CD14-positive monocyte (primary cell): ENCODE results near the gene CHCHD6. TPM values are rescaled to one million over a fixed set of nuclear protein-coding genes. Genes with fewer than 3 reads are reported as not detected.

Experiments used
- DNase-seq, 3 donors: peaks; one replicate each; pipeline ENCODE4 v3.0.0-alpha.2; 2011 to 2022
- H2AFZ ChIP-seq: 2 replicates; pipeline ENCODE4 v1.6.0; 2012; ENCODE audit warnings: mild to moderate bottlenecking, low read depth, low read length, inconsistent platforms; ENCODE audit not compliant: insufficient read depth, poor library complexity, severe bottlenecking
- H3K27ac ChIP-seq, 2 donors: 1 replicate in 1 of 2; 2 replicates in 1 of 2; pipeline ENCODE4 v1.5.1; 2012 to 2013; ENCODE audit warnings: low read length in 2 of 2, control low read depth in 1 of 2, inconsistent platforms in 1 of 2, low read depth in 1 of 2, mild to moderate bottlenecking in 1 of 2
- H3K27me3 ChIP-seq, 2 donors: one replicate each; pipeline versions ENCODE4 v1.6.0 to v1.6.1; 2011 to 2013; ENCODE audit warnings: low read length in 2 of 2; ENCODE audit not compliant: control insufficient read depth in 2 of 2, insufficient read depth in 2 of 2
- H3K36me3 ChIP-seq, 2 donors: replicated peaks in 1 of 2; 1 replicate in 1 of 2; 2 replicates in 1 of 2; pipeline versions ENCODE4 v1.5.1 to v1.6.1; 2012 to 2013; ENCODE audit warnings: low read length in 2 of 2, control low read depth in 1 of 2, inconsistent platforms in 1 of 2, mild to moderate bottlenecking in 1 of 2; ENCODE audit not compliant: insufficient read depth in 2 of 2, control insufficient read depth in 1 of 2
- H3K4me1 ChIP-seq, 2 donors: 1 replicate in 1 of 2; 2 replicates in 1 of 2; pipeline versions ENCODE4 v1.5.1 to v1.6.1; 2012 to 2013; ENCODE audit warnings: low read length in 2 of 2, control low read depth in 1 of 2, inconsistent platforms in 1 of 2, mild to moderate bottlenecking in 1 of 2, moderate library complexity in 1 of 2; ENCODE audit not compliant: insufficient read depth in 2 of 2, control insufficient read depth in 1 of 2
- H3K4me2 ChIP-seq: replicated peaks from 2 replicates; pipeline ENCODE3; 2012; ENCODE audit warnings: low read length, moderate library complexity, mild to moderate bottlenecking; ENCODE audit not compliant: poor library complexity, severe bottlenecking; ENCODE audit errors: extremely low read depth
- H3K4me3 ChIP-seq, 3 experiments: fragments of 200-600 bp in 1 of 3; sonication (generic) in 1 of 3; replicated peaks in 1 of 3; 1 replicate in 2 of 3; 2 replicates in 1 of 3; pipeline ENCODE4 v1.5.1; 2011 to 2013; ENCODE audit warnings: low read length in 3 of 3, mild to moderate bottlenecking in 3 of 3, control low read depth in 2 of 3, low read depth in 2 of 3, inconsistent platforms in 1 of 3, moderate library complexity in 1 of 3
- H3K79me2 ChIP-seq: 2 replicates; pipeline ENCODE4 v1.6.0; 2012; ENCODE audit warnings: mild to moderate bottlenecking, control low read depth, inconsistent platforms, low read length, moderate library complexity; ENCODE audit not compliant: insufficient read depth
- H3K9ac ChIP-seq: 2 replicates; pipeline ENCODE4 v1.6.0; 2017; ENCODE audit warnings: low read length, mild to moderate bottlenecking; ENCODE audit not compliant: insufficient read depth, poor library complexity, severe bottlenecking
- H3K9me3 ChIP-seq, 2 donors: replicated peaks in 1 of 2; 1 replicate in 1 of 2; 2 replicates in 1 of 2; pipeline versions ENCODE4 v1.5.1 to v1.6.1; 2012 to 2013; ENCODE audit warnings: low read length in 2 of 2, control low read depth in 1 of 2; ENCODE audit not compliant: control insufficient read depth in 1 of 2, insufficient read depth in 1 of 2
- H4K20me1 ChIP-seq: 2 replicates; pipeline ENCODE4 v1.6.0; 2012; ENCODE audit warnings: mild to moderate bottlenecking, low read length, control low read depth, moderate library complexity; ENCODE audit not compliant: insufficient read depth
- H3K27ac Mint-ChIP-seq, 7 donors: one replicate each; pipeline ENCODE4 v1.8.0; 2020; ENCODE audit warnings: mild to moderate bottlenecking in 7 of 7, mixed read lengths in 7 of 7, moderate library complexity in 6 of 7, inconsistent platforms in 2 of 7
- H3K27me3 Mint-ChIP-seq, 3 donors: one replicate each; pipeline ENCODE4 v1.8.0; 2021 to 2022; ENCODE audit warnings: low read depth in 3 of 3, mild to moderate bottlenecking in 3 of 3, mixed read lengths in 3 of 3, moderate library complexity in 3 of 3, inconsistent platforms in 1 of 3
- H3K36me3 Mint-ChIP-seq, 2 donors: one replicate each; pipeline ENCODE4 v1.8.0; 2020; ENCODE audit warnings: mixed read lengths in 2 of 2, inconsistent platforms in 1 of 2, mild to moderate bottlenecking in 1 of 2
- H3K4me1 Mint-ChIP-seq: one replicate; pipeline ENCODE4 v1.8.0; 2020; ENCODE audit warnings: mild to moderate bottlenecking, mixed read lengths
- H3K4me3 Mint-ChIP-seq, 2 donors: one replicate each; pipeline ENCODE4 v1.8.0; 2020; ENCODE audit warnings: mild to moderate bottlenecking in 2 of 2, mixed read lengths in 2 of 2, moderate library complexity in 1 of 2
- H3K9me3 Mint-ChIP-seq, 7 donors: one replicate each; pipeline ENCODE4 v1.8.0; 2020 to 2022; ENCODE audit warnings: mixed read lengths in 7 of 7, mild to moderate bottlenecking in 6 of 7, moderate library complexity in 6 of 7, inconsistent platforms in 2 of 7
- WGBS: methylation state at CpG from one replicate; pipeline ENCODE4 v1.1.5; 2013; ENCODE audit warnings: missing lambda C conversion rate; ENCODE audit not compliant: insufficient coverage; 5-methylcytosine and 5-hydroxymethylcytosine counted together
- intact Hi-C, 2 donors: fragments of 100-400 bp; cut with micrococcal nuclease; formaldehyde crosslinking; loops; one replicate each; pipeline versions ENCODE4 v1.15.0 to v1.15.1; 2023
- polyA plus RNA-seq, 3 donors: library from polyadenylated mRNA; depleted of rRNA in 1 of 3; unstranded in 2 of 3; stranded (reverse) in 1 of 3; fragments of 300-500 nt in 2 of 3; fragments of >200 nt in 1 of 3; fragmentation: Illumina TruSeq in 2 of 3; gene quantifications; 1 replicate in 2 of 3; 2 replicates in 1 of 3; pipeline ENCODE4 v1.2.3, GENCODE V29; 2012 to 2021
- TF ChIP-seq, protein P1 (sequence below): fragments of 200-600 bp; IDR thresholded peaks from one replicate; pipeline ENCODE4 v1.8.0; 2022; ENCODE audit warnings: antibody characterized with exemption, mild to moderate bottlenecking

CHCHD6 gene
- polyA plus RNA-seq, 3 donors = 1.1 to 1.8 (median 1.8) TPM

DNA sequence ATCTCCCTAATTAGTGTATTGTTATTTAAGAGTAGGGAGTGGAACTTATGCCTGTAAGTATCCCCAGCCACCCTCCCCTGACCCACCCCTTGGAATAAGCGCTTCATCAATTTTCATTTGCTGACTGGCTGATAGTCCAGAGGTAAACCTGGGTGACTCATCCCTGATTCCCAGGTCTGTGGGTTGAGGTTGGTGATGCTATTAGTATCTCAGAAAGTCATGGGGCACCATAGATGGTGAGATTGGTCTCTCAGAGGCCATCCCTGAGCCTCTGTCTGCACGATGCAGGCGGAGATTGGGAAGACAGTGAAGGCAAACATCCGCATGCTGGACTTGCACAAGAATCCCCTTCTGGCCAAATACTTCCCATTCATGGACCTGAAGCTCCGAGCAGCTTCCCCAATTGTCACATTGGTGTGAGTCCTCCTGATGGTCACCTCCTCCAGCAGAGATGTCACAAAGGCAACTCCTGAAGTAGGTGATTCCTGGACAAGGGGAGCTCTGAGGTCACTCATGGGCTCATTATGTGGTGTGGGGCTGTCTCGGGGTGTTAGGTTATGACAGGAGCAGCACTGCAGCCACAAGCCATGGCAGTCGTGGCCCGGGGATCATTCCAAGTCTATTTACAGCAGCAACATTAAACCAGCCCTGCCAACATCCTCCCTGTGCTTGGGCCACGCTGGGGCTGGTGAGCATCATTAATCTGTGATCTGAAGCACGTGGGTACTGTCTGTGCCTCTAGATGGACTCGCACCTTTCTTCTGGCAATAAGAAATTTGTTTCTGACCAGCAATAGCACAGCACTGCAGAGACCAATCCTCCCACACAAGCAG, 42.3 kb upstream of the CHCHD6 start:
- DNase-seq = no peak
- 86% methylated on average over 5 of the region's 11 CpGs for WGBS
- H3K36me3 Mint-ChIP-seq = no peaks in the 10 kb centered on the region
- peaks cover 7 to 19% (median 13%) of the 10 kb centered on the region in 7 donors for H3K9me3 Mint-ChIP-seq
- H3K9me3 ChIP-seq = peaks cover 12 to 13% of the 10 kb centered on the region in 2 donors
- H3K9ac ChIP-seq = no peak overlapping the region
- no peaks in the 10 kb centered on the region for H3K27me3 ChIP-seq
- H3K27ac Mint-ChIP-seq = no peak overlapping the region
- H3K27ac ChIP-seq = no peak overlapping the region
- no peak overlapping the region for H3K4me2 ChIP-seq
- intact Hi-C loops = no loop called here
- peaks cover 5 to 30% (median 13%) of the 10 kb centered on the region in 3 donors for H3K27me3 Mint-ChIP-seq
- H3K4me3 Mint-ChIP-seq = no peak overlapping the region
- H2AFZ ChIP-seq = no peak overlapping the region
- H3K4me1 ChIP-seq = no peaks in the 10 kb centered on the region
- H4K20me1 ChIP-seq = no peaks in the 10 kb centered on the region
- H3K4me1 Mint-ChIP-seq = no peaks in the 10 kb centered on the region
- no peaks in the 10 kb centered on the region for H3K79me2 ChIP-seq
- TF ChIP-seq, protein P1, sequence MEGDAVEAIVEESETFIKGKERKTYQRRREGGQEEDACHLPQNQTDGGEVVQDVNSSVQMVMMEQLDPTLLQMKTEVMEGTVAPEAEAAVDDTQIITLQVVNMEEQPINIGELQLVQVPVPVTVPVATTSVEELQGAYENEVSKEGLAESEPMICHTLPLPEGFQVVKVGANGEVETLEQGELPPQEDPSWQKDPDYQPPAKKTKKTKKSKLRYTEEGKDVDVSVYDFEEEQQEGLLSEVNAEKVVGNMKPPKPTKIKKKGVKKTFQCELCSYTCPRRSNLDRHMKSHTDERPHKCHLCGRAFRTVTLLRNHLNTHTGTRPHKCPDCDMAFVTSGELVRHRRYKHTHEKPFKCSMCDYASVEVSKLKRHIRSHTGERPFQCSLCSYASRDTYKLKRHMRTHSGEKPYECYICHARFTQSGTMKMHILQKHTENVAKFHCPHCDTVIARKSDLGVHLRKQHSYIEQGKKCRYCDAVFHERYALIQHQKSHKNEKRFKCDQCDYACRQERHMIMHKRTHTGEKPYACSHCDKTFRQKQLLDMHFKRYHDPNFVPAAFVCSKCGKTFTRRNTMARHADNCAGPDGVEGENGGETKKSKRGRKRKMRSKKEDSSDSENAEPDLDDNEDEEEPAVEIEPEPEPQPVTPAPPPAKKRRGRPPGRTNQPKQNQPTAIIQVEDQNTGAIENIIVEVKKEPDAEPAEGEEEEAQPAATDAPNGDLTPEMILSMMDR = no peak
- no peak overlapping the region for H3K4me3 ChIP-seq
- no peaks in the 10 kb centered on the region for H3K36me3 ChIP-seq

DNA sequence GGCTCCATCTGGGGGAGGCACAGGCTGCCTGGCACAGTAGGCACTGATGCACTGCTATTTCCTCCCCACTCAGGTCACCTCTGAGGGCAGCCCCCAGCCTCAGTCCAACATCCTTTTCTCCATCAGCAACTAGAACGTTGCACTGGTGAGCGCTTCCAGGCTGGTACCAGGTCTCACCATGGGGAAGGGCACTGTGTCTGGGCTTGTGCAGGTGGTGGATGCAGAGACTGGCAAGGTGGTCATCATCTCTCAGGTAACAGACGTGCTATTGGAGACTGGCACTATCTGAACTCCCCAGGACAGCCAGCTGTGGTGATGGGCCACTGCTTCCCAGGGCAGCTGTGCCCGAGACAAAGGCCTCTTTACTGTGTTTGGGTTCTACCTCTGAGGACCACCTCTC, 40.8 kb upstream of the CHCHD6 start:
- TF ChIP-seq, protein P1 = no peak
- Histone ChIP-seq H3K36me3 (no peaks in the 10 kb centered on the region), H3K4me1 (no peaks in the 10 kb centered on the region), H3K4me2 (no peak overlapping the region), H3K27ac (no peak overlapping the region), H3K9ac (no peak overlapping the region), H3K4me3 (no peak overlapping the region), H3K79me2 (no peaks in the 10 kb centered on the region), H4K20me1 (no peaks in the 10 kb centered on the region), H2AFZ (no peak overlapping the region), H3K27me3 (no peaks in the 10 kb centered on the region), H3K9me3 (peaks cover 7 to 9% of the 10 kb centered on the region in 2 donors)
- H3K4me1 Mint-ChIP-seq = no peaks in the 10 kb centered on the region
- intact Hi-C loops = no loop called here
- H3K4me3 Mint-ChIP-seq = no peak overlapping the region
- H3K27me3 Mint-ChIP-seq = peaks cover 7 to 29% (median 13%) of the 10 kb centered on the region in 3 donors
- H3K9me3 Mint-ChIP-seq = peaks cover 4 to 15% (median 10%) of the 10 kb centered on the region in 7 donors
- H3K27ac Mint-ChIP-seq = no peak overlapping the region
- no peaks in the 10 kb centered on the region for H3K36me3 Mint-ChIP-seq
- 100% methylated on average over 2 of the region's 4 CpGs for WGBS
- DNase-seq = no peak
